Prostate gland (tissue), 2 donors: Measurements from ENCODE around the gene MYADM. TPM values are rescaled to one million over a fixed set of nuclear protein-coding genes. Genes with fewer than 3 reads are reported as not detected.

Experiments
- DNase-seq: peaks from one replicate; pipeline ENCODE4 v3.0.0-alpha.2; 2019; ENCODE audit warnings: low spot score
- H3K27ac ChIP-seq, 2 donors: fragments of 200-600 bp; sonication (generic); 2 replicates each; pipeline ENCODE4 v1.5.1; 2017 to 2019
- H3K27me3 ChIP-seq: fragments of 200-600 bp; sonication (generic); replicated peaks from 2 replicates; pipeline ENCODE4 v1.5.1; 2019; ENCODE audit not compliant: insufficient read depth
- H3K36me3 ChIP-seq, 2 donors: fragments of 200-600 bp; sonication (generic); 1 replicate in 1 of 2; 2 replicates in 1 of 2; pipeline versions ENCODE4 v1.5.1 to v1.8.1; 2017 to 2019
- H3K4me1 ChIP-seq: fragments of 200-600 bp; sonication (generic); replicated peaks from 2 replicates; pipeline ENCODE4 v1.5.1; 2019
- H3K4me3 ChIP-seq, 2 donors: fragments of 200-600 bp; sonication (generic); 2 replicates each; pipeline ENCODE4 v1.5.1; 2017 to 2019
- H3K9me3 ChIP-seq: fragments of 200-600 bp; sonication (generic); 2 replicates; pipeline ENCODE4 v1.5.1; 2017
- POLR2A ChIP-seq: fragments of 450-650 bp; IDR thresholded peaks from one replicate; pipeline ENCODE4 v1.6.1; 2016; ENCODE audit warnings: antibody characterized with exemption, mild to moderate bottlenecking
- POLR2AphosphoS5 ChIP-seq: sonication (generic); formaldehyde crosslinking; IDR thresholded peaks from one replicate; pipeline ENCODE4 v1.6.1; 2017; ENCODE audit warnings: antibody characterized with exemption
- WGBS: methylation state at CpG from one replicate; pipeline ENCODE4 v1.1.5; 2018; 5-methylcytosine and 5-hydroxymethylcytosine counted together
- intact Hi-C: fragments of 100-400 bp; cut with DNase I; formaldehyde crosslinking; loops from one replicate; pipeline ENCODE4 v1.14.2; 2022
- total RNA-seq, 2 donors: library from RNA; depleted of rRNA; stranded (reverse); fragments of >200 nt; gene quantifications; one replicate each; pipeline ENCODE4 v1.1.0, GENCODE V29; 2016
- TF ChIP-seq, protein P1 (sequence below), 4 experiments: fragments of 200-600 bp in 2 of 4; fragments of 450-650 bp in 2 of 4; sonication (generic) in 2 of 4; IDR thresholded peaks; 1 replicate in 3 of 4; 2 replicates in 1 of 4; pipeline ENCODE4 v1.5.1; 2016 to 2019; ENCODE audit warnings: antibody characterized with exemption in 4 of 4, mild to moderate bottlenecking in 2 of 4, moderate library complexity in 2 of 4

Gene MYADM
- total RNA-seq, 2 donors from 2014 or later, result 56.4 to 96.3 TPM

DNA sequence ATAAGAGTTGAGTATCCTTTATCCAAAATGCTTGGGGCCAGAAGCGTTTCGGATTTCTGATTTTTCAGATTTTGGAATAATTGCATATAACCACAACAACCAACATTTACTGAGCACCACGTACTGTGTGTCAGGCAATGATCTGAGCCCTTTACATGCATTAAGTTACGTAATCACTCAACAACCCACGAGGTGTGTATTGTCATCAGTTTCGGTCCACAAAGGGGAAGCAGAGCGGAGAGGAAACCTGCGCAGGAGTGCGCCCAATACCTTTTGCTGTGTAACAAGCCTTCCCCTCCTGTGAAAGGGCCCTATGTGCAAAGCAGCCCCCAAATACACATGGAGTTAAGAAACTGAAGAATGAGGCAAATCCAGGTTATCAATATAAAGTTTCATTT, 22.8 kb upstream of the MYADM start:
- no peaks in the 10 kb centered on the region for H3K27me3 ChIP-seq
- no peak overlapping the region for H3K4me3 ChIP-seq
- intact Hi-C loops, result no loop called here

DNA sequence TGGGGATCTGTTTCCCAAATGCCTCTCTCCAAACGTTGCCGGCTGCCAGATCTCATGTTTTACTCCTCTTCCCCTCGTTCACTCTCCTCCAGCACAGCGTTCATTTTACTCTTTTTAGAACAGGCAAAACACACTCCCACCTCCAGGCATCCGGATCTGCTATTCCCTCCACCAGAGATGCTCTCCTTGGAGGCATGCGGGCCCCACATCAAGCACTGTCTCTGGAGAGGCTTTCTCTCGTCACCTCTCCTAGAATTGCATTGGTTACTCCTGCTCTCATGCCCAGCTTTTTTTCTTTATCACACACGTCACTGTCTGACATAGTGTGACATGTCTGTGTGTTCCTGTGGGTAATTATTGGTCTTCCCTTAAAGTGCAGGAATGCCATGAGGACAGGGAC, 20.1 kb upstream of the MYADM start:
- Histone ChIP-seq H3K27ac (no peak overlapping the region), H3K4me3 (no peak overlapping the region), H3K9me3 (no peaks in the 10 kb centered on the region), H3K4me1 (no peaks in the 10 kb centered on the region), H3K36me3 (no peaks in the 10 kb centered on the region), H3K27me3 (no peaks in the 10 kb centered on the region)
- intact Hi-C loops, result no loop called here
- DNase-seq, result no peak
- 40% methylated on average over 8 of the region's 8 CpGs for WGBS
- TF ChIP-seq, protein P1, sequence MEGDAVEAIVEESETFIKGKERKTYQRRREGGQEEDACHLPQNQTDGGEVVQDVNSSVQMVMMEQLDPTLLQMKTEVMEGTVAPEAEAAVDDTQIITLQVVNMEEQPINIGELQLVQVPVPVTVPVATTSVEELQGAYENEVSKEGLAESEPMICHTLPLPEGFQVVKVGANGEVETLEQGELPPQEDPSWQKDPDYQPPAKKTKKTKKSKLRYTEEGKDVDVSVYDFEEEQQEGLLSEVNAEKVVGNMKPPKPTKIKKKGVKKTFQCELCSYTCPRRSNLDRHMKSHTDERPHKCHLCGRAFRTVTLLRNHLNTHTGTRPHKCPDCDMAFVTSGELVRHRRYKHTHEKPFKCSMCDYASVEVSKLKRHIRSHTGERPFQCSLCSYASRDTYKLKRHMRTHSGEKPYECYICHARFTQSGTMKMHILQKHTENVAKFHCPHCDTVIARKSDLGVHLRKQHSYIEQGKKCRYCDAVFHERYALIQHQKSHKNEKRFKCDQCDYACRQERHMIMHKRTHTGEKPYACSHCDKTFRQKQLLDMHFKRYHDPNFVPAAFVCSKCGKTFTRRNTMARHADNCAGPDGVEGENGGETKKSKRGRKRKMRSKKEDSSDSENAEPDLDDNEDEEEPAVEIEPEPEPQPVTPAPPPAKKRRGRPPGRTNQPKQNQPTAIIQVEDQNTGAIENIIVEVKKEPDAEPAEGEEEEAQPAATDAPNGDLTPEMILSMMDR (IDR thresholded peaks at IDR 0.05), result no peak
- TF ChIP-seq POLR2AphosphoS5 (no peak), POLR2A (no peak)

More for the DNA sequence above, 22.8 kb upstream of the MYADM start:
- H3K27ac ChIP-seq, result no peak overlapping the region
- no peaks in the 10 kb centered on the region for H3K9me3 ChIP-seq
- DNase-seq, result no peak
- H3K36me3 ChIP-seq, result no peaks in the 10 kb centered on the region
- TF ChIP-seq, protein P1 (IDR thresholded peaks at IDR 0.05), result no peak
- TF ChIP-seq POLR2AphosphoS5, result no peak
- WGBS, result 91% methylated on average over 9 of the region's 9 CpGs
- no peaks in the 10 kb centered on the region for H3K4me1 ChIP-seq

DNA sequence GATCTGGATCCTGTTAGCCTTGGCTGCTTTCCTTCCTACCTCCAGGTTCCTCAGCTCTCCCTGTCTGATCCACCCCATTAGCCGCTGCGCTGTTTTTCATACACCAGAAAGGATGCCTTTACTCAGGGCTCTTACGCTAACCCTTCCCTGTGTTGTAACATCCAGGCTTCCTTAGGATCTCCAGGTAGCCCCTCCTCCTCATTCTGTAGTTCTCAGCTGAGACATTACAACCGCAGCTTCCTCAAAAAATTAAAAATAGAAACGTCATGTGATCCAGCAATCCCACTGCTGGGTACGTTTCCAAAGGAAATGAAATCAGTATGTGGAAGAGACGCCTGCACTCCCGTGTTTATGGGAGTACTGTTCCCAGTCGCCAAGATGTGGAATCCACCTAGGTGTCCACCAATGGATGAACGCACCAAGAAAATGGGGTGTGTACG, 18.4 kb upstream of the MYADM start:
- H3K27ac ChIP-seq, result no peak overlapping the region
- 63% methylated on average over 11 of the region's 11 CpGs for WGBS
- no peak overlapping the region for H3K4me3 ChIP-seq
- H3K27me3 ChIP-seq, result no peaks in the 10 kb centered on the region
- TF ChIP-seq, protein P1 (IDR thresholded peaks at IDR 0.05), result no peak
- TF ChIP-seq POLR2A (no peak), POLR2AphosphoS5 (no peak)
- DNase-seq, result no peak
- H3K4me1 ChIP-seq, result no peaks in the 10 kb centered on the region
- no peaks in the 10 kb centered on the region for H3K9me3 ChIP-seq
- no peaks in the 10 kb centered on the region for H3K36me3 ChIP-seq
- intact Hi-C loops, result no loop called here

DNA sequence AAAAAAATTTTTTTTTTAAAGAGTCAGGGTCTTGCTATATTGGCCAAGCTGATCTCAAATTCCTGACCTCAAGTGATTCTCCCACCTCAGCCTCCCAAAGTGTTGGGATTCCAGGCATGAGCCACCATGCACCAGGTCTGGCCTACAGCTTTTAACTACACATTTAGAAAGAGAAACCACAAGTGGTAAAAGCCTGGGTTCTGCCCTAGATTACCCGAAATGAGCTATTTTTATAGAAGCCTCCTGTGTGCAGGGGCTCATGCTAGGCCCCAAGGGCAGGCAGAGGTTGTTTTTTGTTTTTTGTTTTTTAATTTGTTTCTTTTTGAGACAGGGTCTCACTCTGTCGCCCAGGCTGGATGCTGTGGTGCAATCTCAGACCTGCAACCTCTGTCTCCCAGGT, 14.0 kb upstream of the MYADM start:
- intact Hi-C loops, result no loop called here
- no peak for DNase-seq
- 92% methylated on average over 2 of the region's 2 CpGs for WGBS
- H3K27ac ChIP-seq, result no peak overlapping the region
- no peaks in the 10 kb centered on the region for H3K27me3 ChIP-seq
- no peaks in the 10 kb centered on the region for H3K4me1 ChIP-seq
- no peaks in the 10 kb centered on the region for H3K36me3 ChIP-seq
- no peak overlapping the region for H3K4me3 ChIP-seq
- no peak for TF ChIP-seq POLR2AphosphoS5
- TF ChIP-seq, protein P1 (IDR thresholded peaks at IDR 0.05), result no peak
- no peak for TF ChIP-seq POLR2A
- no peaks in the 10 kb centered on the region for H3K9me3 ChIP-seq

DNA sequence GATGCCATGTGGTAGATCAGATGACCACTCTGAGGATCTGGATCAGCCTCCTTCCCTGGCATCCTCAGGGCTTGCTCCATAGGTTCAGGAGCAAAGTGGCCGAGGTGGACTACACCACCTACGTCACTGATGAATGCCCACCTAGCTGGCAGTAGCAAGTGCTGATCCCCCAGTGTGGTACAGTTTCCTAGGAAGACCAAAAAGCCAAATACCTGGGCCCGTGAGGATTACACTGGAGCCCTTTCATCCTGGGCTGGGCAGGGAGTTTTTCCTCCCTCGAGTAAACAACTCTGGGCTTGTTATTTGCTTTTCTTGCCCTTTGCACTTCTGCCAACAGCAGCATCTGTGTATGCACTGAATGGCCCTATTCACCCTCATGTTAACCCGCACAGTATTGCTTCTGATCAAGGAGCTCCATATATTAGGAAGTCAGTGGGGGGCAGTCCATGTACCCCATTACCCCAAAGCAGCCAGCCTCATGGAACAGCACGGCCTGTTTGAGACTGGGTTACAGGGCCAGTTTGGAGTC, 3.3 kb upstream of the MYADM start:
- 69% methylated on average over 6 of the region's 6 CpGs for WGBS
- Histone ChIP-seq H3K9me3 (no peaks in the 10 kb centered on the region), H3K4me3 (no peak overlapping the region), H3K4me1 (no peaks in the 10 kb centered on the region), H3K27ac (no peak overlapping the region), H3K27me3 (no peaks in the 10 kb centered on the region), H3K36me3 (no peaks in the 10 kb centered on the region)
- DNase-seq, result no peak
- intact Hi-C loops, result loop anchor here (10.0 kb wide), 1 partner anchor 270 kb away; the partner anchor contains the start of gene CNOT3
- no peak for TF ChIP-seq POLR2A
